HepG2 (cell line): Measurements from ENCODE around the gene CD300LG. TPM values are rescaled to one million over a fixed set of nuclear protein-coding genes. Genes with fewer than 3 reads are reported as not detected.
A peak's percentile ranks its signal among the peaks of the same experiment; 100 is the strongest.

Source experiments
- MAF1 ChIP-seq: sonication (generic); formaldehyde crosslinking; IDR thresholded peaks from 2 replicates; pipeline ENCODE4 v1.5.0; 2020; ENCODE audit warnings: missing genetic modification reagents, borderline replicate concordance
- MAFG ChIP-seq: sonication (generic); formaldehyde crosslinking; IDR thresholded peaks from 2 replicates; pipeline ENCODE4 v1.5.1; 2020; ENCODE audit warnings: mild to moderate bottlenecking, missing genetic modification reagents
- MATR3 ChIP-seq: sonication (generic); formaldehyde crosslinking; IDR thresholded peaks from 2 replicates; pipeline ENCODE4 v1.4.0; 2020; ENCODE audit warnings: missing genetic modification reagents
- NCOA5 ChIP-seq: sonication (generic); formaldehyde crosslinking; IDR thresholded peaks from 2 replicates; pipeline ENCODE4 v1.4.0; 2020; ENCODE audit warnings: missing genetic modification reagents
- PAF1 ChIP-seq: IDR thresholded peaks from 2 replicates; pipeline ENCODE4 v1.6.1; 2016; ENCODE audit warnings: missing genetic modification reagents, missing compliant biosample characterization
- PHF21A ChIP-seq: sonication (generic); formaldehyde crosslinking; IDR thresholded peaks from 2 replicates; pipeline ENCODE4 v1.5.0; 2020; ENCODE audit warnings: mild to moderate bottlenecking, missing genetic modification reagents
- SETDB1 ChIP-seq: sonication (generic); formaldehyde crosslinking; IDR thresholded peaks from 2 replicates; pipeline ENCODE4 v1.5.1; 2020; ENCODE audit warnings: missing genetic modification reagents, mild to moderate bottlenecking, borderline replicate concordance
- SP1 ChIP-seq, 2 experiments: fragments of 450-650 bp in 1 of 2; sonication (generic) in 1 of 2; formaldehyde crosslinking in 1 of 2; IDR thresholded peaks; 2 replicates each; pipeline versions ENCODE4 v1.4.0 to v1.6.1; 2016 to 2020; ENCODE audit warnings: missing genetic modification reagents in 1 of 2
- STAG1 ChIP-seq: sonication (generic); formaldehyde crosslinking; IDR thresholded peaks from 2 replicates; pipeline ENCODE4 v1.4.0; 2020; ENCODE audit warnings: missing genetic modification reagents
- TBX2 ChIP-seq: sonication (generic); formaldehyde crosslinking; IDR thresholded peaks from 2 replicates; pipeline ENCODE4 v1.5.0; 2020; ENCODE audit warnings: missing genetic modification reagents, mild to moderate bottlenecking, borderline replicate concordance
- THAP11 ChIP-seq: IDR thresholded peaks from 2 replicates; pipeline ENCODE4 v1.6.1; 2016; ENCODE audit warnings: missing biosample characterization, missing genetic modification reagents
- XRCC5 ChIP-seq: fragments of 200-400 bp; formaldehyde crosslinking; optimal IDR thresholded peaks from 2 replicates; pipeline ENCODE3; 2017; ENCODE audit warnings: mild to moderate bottlenecking, low read length
- ZC3H13 ChIP-seq: sonication (generic); formaldehyde crosslinking; IDR thresholded peaks from 2 replicates; pipeline ENCODE4 v1.8.1; 2023; ENCODE audit warnings: mild to moderate bottlenecking, missing genetic modification reagents, moderate library complexity
- ZNF180 ChIP-seq: sonication (generic); formaldehyde crosslinking; IDR thresholded peaks from 2 replicates; pipeline ENCODE4 v1.4.0; 2020; ENCODE audit warnings: low read depth, missing genetic modification reagents, borderline replicate concordance
- ZNF251 ChIP-seq: sonication (generic); formaldehyde crosslinking; IDR thresholded peaks from 2 replicates; pipeline ENCODE4 v1.9.0; 2021; ENCODE audit warnings: mild to moderate bottlenecking, missing genetic modification reagents
- ZNF333 ChIP-seq: sonication (generic); formaldehyde crosslinking; IDR thresholded peaks from 2 replicates; pipeline ENCODE4 v1.4.0; 2020; ENCODE audit warnings: mild to moderate bottlenecking, missing genetic modification reagents, borderline replicate concordance
- ZNF446 ChIP-seq: sonication (generic); formaldehyde crosslinking; IDR thresholded peaks from 2 replicates; pipeline ENCODE4 v1.5.0; 2020; ENCODE audit warnings: mild to moderate bottlenecking, missing genetic modification reagents
- ZNF546 ChIP-seq: sonication (generic); formaldehyde crosslinking; conservative IDR thresholded peaks from 2 replicates; pipeline ENCODE4 v1.8.1; 2023; ENCODE audit warnings: mild to moderate bottlenecking, missing genetic modification reagents
- ZSCAN20 ChIP-seq: sonication (generic); formaldehyde crosslinking; IDR thresholded peaks from 2 replicates; pipeline ENCODE4 v1.4.0; 2020; ENCODE audit warnings: missing genetic modification reagents, mild to moderate bottlenecking, borderline replicate concordance
- polyA plus RNA-seq, 8 experiments: library from polyadenylated mRNA; depleted of rRNA in 3 of 8; stranded (reverse) in 7 of 8; unstranded in 1 of 8; fragments of >200 nt; fragmentation: Illumina TruSeq in 4 of 8; extraction: Trizol in 4 of 8; gene quantifications; 2 replicates each; pipeline versions ENCODE4 v1.2.1 to v1.2.3, GENCODE V29; 2011 to 2016; ENCODE audit warnings: low read depth in 4 of 8, missing spikeins in 1 of 8, mixed read lengths in 1 of 8; ENCODE audit not compliant: insufficient read depth in 1 of 8
- total RNA-seq, 5 experiments: library from RNA; depleted of rRNA; stranded (reverse); fragments of >200 nt; fragmentation: Illumina TruSeq; extraction: Trizol; gene quantifications; 2 replicates each; pipeline ENCODE4 v1.2.3, GENCODE V29; 2016; ENCODE audit warnings: low read depth in 1 of 5
- TF ChIP-seq, protein P1 (sequence below): sonication (generic); formaldehyde crosslinking; IDR thresholded peaks from 2 replicates; pipeline ENCODE4 v1.5.0; 2020; ENCODE audit warnings: mild to moderate bottlenecking, missing genetic modification reagents, borderline replicate concordance
- TF ChIP-seq, protein P2 (sequence below): sonication (generic); formaldehyde crosslinking; IDR thresholded peaks from 2 replicates; pipeline ENCODE4 v1.5.0; 2020; ENCODE audit warnings: mild to moderate bottlenecking, low read depth, missing genetic modification reagents, borderline replicate concordance
- TF ChIP-seq, protein P3 (sequence below): sonication (generic); formaldehyde crosslinking; IDR thresholded peaks from 2 replicates; pipeline ENCODE4 v1.8.1; 2023; ENCODE audit warnings: mild to moderate bottlenecking, missing genetic modification reagents, borderline replicate concordance
- TF ChIP-seq, protein P4 (sequence below): sonication (generic); formaldehyde crosslinking; conservative IDR thresholded peaks from 2 replicates; pipeline ENCODE4 v1.4.0; 2020; ENCODE audit warnings: mild to moderate bottlenecking, missing genetic modification reagents, moderate library complexity

Gene CD300LG
- total and polyA plus RNA-seq, 2 of the 13 experiments (the other 11 are each of a cell fraction or from before 2014, with no cell fraction given) = not detected

DNA sequence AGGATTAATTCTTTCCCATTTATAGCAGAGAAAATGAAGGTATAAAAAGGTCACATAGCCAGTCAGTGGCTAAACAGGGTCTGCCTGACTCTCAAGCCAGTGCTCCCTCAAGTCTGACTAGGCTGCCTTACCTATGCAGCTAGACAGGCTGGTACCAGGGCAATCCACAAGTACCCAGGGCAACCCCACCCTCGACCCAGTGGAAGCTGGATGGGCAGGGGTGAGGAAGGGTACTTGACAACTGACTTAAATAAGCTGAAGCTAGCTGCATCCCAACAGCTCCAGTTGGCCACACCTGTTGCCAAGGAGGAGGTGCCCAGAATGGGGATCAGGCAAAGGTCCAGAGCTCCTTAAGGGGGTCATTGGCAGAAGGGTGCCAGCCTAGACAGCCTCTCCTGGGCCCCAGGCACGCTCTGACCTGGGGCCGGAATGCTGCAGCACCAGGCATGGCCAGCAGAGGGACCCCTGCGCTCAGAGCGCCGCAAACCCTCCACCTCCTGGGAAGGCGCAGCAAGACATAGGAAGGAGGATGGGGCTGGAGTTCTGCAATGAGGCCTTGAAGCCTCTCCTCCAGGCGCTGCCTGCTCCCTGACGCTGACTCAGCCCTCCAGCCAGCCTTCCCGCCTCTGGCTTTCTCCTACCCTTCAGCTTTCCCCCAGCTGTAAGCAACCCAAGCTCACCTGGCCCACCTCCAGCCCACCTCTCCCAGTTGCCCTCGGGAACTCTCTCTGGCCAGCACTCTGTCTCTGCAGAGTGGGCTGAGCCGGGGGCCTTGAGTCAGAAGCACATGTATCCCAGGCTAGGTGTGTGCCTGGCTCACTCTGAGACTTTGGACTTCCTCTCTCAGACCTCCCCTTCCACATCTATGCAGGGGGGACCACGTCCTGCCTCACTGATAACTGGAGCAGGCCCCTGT lies 31.5 kb downstream of the CD300LG start (continued):
- TF ChIP-seq PHF21A (CRISPR knock-in tag) = no peak
- TF ChIP-seq, protein P1, sequence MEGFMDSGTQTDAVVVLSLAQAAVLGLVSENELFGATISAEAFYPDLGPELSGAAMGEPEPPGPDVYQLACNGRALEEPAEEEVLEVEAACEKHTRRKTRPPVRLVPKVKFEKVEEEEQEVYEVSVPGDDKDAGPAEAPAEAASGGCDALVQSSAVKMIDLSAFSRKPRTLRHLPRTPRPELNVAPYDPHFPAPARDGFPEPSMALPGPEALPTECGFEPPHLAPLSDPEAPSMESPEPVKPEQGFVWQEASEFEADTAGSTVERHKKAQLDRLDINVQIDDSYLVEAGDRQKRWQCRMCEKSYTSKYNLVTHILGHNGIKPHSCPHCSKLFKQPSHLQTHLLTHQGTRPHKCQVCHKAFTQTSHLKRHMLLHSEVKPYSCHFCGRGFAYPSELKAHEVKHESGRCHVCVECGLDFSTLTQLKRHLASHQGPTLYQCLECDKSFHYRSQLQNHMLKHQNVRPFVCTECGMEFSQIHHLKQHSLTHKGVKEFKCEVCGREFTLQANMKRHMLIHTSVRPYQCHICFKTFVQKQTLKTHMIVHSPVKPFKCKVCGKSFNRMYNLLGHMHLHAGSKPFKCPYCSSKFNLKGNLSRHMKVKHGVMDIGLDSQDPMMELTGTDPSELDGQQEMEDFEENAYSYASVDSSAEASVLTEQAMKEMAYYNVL = no peak
- TF ChIP-seq STAG1 (CRISPR knock-in tag) = peak; percentile 83
- no peak for TF ChIP-seq MATR3 (CRISPR knock-in tag)
- TF ChIP-seq SETDB1 (CRISPR knock-in tag) = no peak
- TF ChIP-seq, protein P2, sequence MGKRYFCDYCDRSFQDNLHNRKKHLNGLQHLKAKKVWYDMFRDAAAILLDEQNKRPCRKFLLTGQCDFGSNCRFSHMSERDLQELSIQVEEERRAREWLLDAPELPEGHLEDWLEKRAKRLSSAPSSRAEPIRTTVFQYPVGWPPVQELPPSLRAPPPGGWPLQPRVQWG (CRISPR knock-in tag) = no peak
- TF ChIP-seq, protein P3, sequence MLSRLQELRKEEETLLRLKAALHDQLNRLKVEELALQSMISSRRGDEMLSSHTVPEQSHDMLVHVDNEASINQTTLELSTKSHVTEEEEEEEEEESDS (CRISPR knock-in tag) = 0 out of 2 replicates have a peak, but pooled peaks have one; percentile 29
- no peak for TF ChIP-seq ZNF546 (CRISPR knock-in tag)
- TF ChIP-seq MAF1 = no peak
- peak; percentile 96 for TF ChIP-seq XRCC5
- TF ChIP-seq ZC3H13 = no peak
- TF ChIP-seq MAFG (CRISPR knock-in tag) = no peak
- TF ChIP-seq ZNF446 (CRISPR knock-in tag) = no peak
- TF ChIP-seq ZNF333 = no peak
- TF ChIP-seq NCOA5 = no peak
- no peak for TF ChIP-seq ZSCAN20
- TF ChIP-seq, protein P4, sequence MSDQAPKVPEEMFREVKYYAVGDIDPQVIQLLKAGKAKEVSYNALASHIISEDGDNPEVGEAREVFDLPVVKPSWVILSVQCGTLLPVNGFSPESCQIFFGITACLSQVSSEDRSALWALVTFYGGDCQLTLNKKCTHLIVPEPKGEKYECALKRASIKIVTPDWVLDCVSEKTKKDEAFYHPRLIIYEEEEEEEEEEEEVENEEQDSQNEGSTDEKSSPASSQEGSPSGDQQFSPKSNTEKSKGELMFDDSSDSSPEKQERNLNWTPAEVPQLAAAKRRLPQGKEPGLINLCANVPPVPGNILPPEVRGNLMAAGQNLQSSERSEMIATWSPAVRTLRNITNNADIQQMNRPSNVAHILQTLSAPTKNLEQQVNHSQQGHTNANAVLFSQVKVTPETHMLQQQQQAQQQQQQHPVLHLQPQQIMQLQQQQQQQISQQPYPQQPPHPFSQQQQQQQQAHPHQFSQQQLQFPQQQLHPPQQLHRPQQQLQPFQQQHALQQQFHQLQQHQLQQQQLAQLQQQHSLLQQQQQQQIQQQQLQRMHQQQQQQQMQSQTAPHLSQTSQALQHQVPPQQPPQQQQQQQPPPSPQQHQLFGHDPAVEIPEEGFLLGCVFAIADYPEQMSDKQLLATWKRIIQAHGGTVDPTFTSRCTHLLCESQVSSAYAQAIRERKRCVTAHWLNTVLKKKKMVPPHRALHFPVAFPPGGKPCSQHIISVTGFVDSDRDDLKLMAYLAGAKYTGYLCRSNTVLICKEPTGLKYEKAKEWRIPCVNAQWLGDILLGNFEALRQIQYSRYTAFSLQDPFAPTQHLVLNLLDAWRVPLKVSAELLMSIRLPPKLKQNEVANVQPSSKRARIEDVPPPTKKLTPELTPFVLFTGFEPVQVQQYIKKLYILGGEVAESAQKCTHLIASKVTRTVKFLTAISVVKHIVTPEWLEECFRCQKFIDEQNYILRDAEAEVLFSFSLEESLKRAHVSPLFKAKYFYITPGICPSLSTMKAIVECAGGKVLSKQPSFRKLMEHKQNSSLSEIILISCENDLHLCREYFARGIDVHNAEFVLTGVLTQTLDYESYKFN (CRISPR knock-in tag) = no peak
- TF ChIP-seq ZNF180 (CRISPR knock-in tag) = no peak
- no peak for TF ChIP-seq PAF1 (CRISPR knock-in tag)
- no peak for TF ChIP-seq ZNF251 (CRISPR knock-in tag)
- no peak for TF ChIP-seq THAP11
- no peak for TF ChIP-seq SP1 (IDR thresholded peaks at IDR 0.05)
- TF ChIP-seq SP1 (CRISPR knock-in tag; IDR thresholded peaks at IDR 0.05) = no peak
- no peak for TF ChIP-seq TBX2 (CRISPR knock-in tag)
